ENCODE data around the gene BAZ1A. TPM values are rescaled to one million over a fixed set of nuclear protein-coding genes. Genes with fewer than 3 reads are reported as not detected.
"Not testable (repeated sequence)": the region's sequence is repeated elsewhere in the genome, so short reads cannot be mapped to it uniquely, and the experiment has no call there.

The BAZ1A gene
- total RNA-seq, 1 donor from 2014 or later = 58.6 TPM

- intact Hi-C loops (cut with micrococcal nuclease) = no loop called here
These were observed 17.3 kb downstream of the BAZ1A start for GRCh38 chr14:34857689-34858449.

GRCh38 chr14:34853041-34853440 lies 22.1 kb downstream of the BAZ1A start:
- intact Hi-C loops (cut with micrococcal nuclease) = no loop called here

- intact Hi-C loops (cut with micrococcal nuclease) = no loop called here
These were observed 23.8 kb downstream of the BAZ1A start for GRCh38 chr14:34851395-34851794.

GRCh38 chr14:34845869-34846268 lies 29.3 kb downstream of the BAZ1A start:
- intact Hi-C loops (cut with micrococcal nuclease) = no loop called here

GRCh38 chr14:34843011-34843554 lies 32.1 kb downstream of the BAZ1A start:
- intact Hi-C loops (cut with micrococcal nuclease) = loop anchor here (1.0 kb wide), 1 partner anchor 32 kb away; the partner anchor contains the start of gene BAZ1A

- intact Hi-C loops (cut with micrococcal nuclease) = no loop called here
These were observed 37.3 kb downstream of the BAZ1A start for GRCh38 chr14:34837801-34838322.

- intact Hi-C loops (cut with micrococcal nuclease) = no loop called here
These were observed 39.8 kb downstream of the BAZ1A start for GRCh38 chr14:34835312-34835711.

GRCh38 chr14:34833549-34834523 lies 41.3 kb downstream of the BAZ1A start:
- intact Hi-C loops (cut with micrococcal nuclease) = no loop called here

- intact Hi-C loops (cut with micrococcal nuclease) = no loop called here
These were observed 48.5 kb downstream of the BAZ1A start for GRCh38 chr14:34826661-34827060.

- intact Hi-C loops (cut with micrococcal nuclease) = no loop called here
These were observed 50.3 kb downstream of the BAZ1A start for GRCh38 chr14:34824826-34825225.

GRCh38 chr14:34824256-34824655 lies 50.9 kb downstream of the BAZ1A start:
- intact Hi-C loops (cut with micrococcal nuclease) = no loop called here

GRCh38 chr14:34817768-34818167 lies 57.4 kb downstream of the BAZ1A start:
- intact Hi-C loops (cut with micrococcal nuclease) = no loop called here

GRCh38 chr14:34810028-34810427 lies 65.1 kb downstream of the BAZ1A start:
- intact Hi-C loops (cut with micrococcal nuclease) = no loop called here

- intact Hi-C loops (cut with micrococcal nuclease) = no loop called here
These were observed 68.9 kb downstream of the BAZ1A start for GRCh38 chr14:34806257-34806656.

GRCh38 chr14:34804933-34805332 lies 70.2 kb downstream of the BAZ1A start:
- intact Hi-C loops (cut with micrococcal nuclease) = no loop called here

GRCh38 chr14:34798861-34799260 lies 76.3 kb downstream of the BAZ1A start:
- intact Hi-C loops (cut with micrococcal nuclease) = not testable (repeated sequence)

GRCh38 chr14:34797747-34798583 lies 77.2 kb downstream of the BAZ1A start:
- intact Hi-C loops (cut with micrococcal nuclease) = no loop called here

GRCh38 chr14:34796902-34797301 lies 78.3 kb downstream of the BAZ1A start:
- intact Hi-C loops (cut with micrococcal nuclease) = no loop called here

- intact Hi-C loops (cut with micrococcal nuclease) = no loop called here
These were observed 80.2 kb downstream of the BAZ1A start for GRCh38 chr14:34794941-34795340.

GRCh38 chr14:34794217-34794616 lies 80.9 kb downstream of the BAZ1A start:
- intact Hi-C loops (cut with micrococcal nuclease) = no loop called here

- intact Hi-C loops (cut with micrococcal nuclease) = no loop called here
These were observed 82.6 kb downstream of the BAZ1A start for GRCh38 chr14:34792598-34792997.

Data from T-helper 1 cell treated with Interleukin-12 subunit alpha and Interleukin-12 subunit beta and Interleukin-4 antibody, amounts not matched to agents 30 ng/mL and 1 ng/mL, for 36 hours (primary cell).